OCI-LY7 (cell line): ENCODE measurements around the gene PKHD1. TPM values are rescaled to one million over a fixed set of nuclear protein-coding genes. Genes with fewer than 3 reads are reported as not detected.

Experiments
- BruUV-seq: library from RNA; stranded (reverse); fragments of 400-500 nt; replicated peaks from 2 replicates; lab custom pipeline; 2021; lab: Mats Ljungman, UMichigan
- CTCF ChIA-PET: fragments of 300-600 bp; sonication (Branson Sonifier 250); formaldehyde crosslinking; loops from one replicate; lab custom pipeline; 2022; ENCODE audit warnings: antibody characterized with exemption; ENCODE audit not compliant: unreplicated experiment; lab: Charles Lee
- POLR2A ChIA-PET: fragments of 300-600 bp; sonication (Branson Sonifier 250); formaldehyde crosslinking; loops from one replicate; lab custom pipeline; 2022; ENCODE audit warnings: antibody characterized with exemption; lab: Charles Lee
- DNase-seq: peaks from one replicate; pipeline ENCODE4 v3.0.0-alpha.2; 2015; ENCODE audit warnings: low spot score
- H2AFZ ChIP-seq: fragments of 200-600 bp; sonication (generic), shearing (Covaris generic); 2 replicates; pipeline ENCODE4 v1.6.1; 2014; ENCODE audit warnings: mild to moderate bottlenecking, antibody characterized with exemption, low read length, moderate library complexity
- H3K27ac ChIP-seq: fragments of 200-600 bp; sonication (generic); 2 replicates; pipeline ENCODE4 v1.5.1; 2014; ENCODE audit warnings: mixed run types, low read depth, mild to moderate bottlenecking, moderate library complexity, low read length, inconsistent platforms; ENCODE audit not compliant: poor library complexity, severe bottlenecking
- H3K36me3 ChIP-seq: fragments of 200-600 bp; sonication (generic); 2 replicates; pipeline ENCODE4 v1.6.1; 2014; ENCODE audit warnings: mild to moderate bottlenecking, antibody characterized with exemption, low read length, moderate library complexity, mixed read lengths; ENCODE audit not compliant: insufficient read depth
- H3K4me1 ChIP-seq: fragments of 200-600 bp; sonication (generic); 2 replicates; pipeline ENCODE4 v1.5.1; 2014; ENCODE audit warnings: mild to moderate bottlenecking, low read length; ENCODE audit not compliant: insufficient read depth, poor library complexity, severe bottlenecking
- H3K4me2 ChIP-seq: fragments of 200-600 bp; sonication (generic); 2 replicates; pipeline ENCODE4 v1.6.1; 2014; ENCODE audit warnings: mild to moderate bottlenecking, low read length
- H3K4me3 ChIP-seq: fragments of 200-600 bp; sonication (generic); 2 replicates; pipeline ENCODE4 v1.5.1; 2014; ENCODE audit warnings: mild to moderate bottlenecking, low read depth, low read length; ENCODE audit not compliant: poor library complexity, severe bottlenecking
- H3K79me2 ChIP-seq: fragments of 200-600 bp; sonication (generic); 2 replicates; pipeline ENCODE4 v1.6.1; 2016; ENCODE audit warnings: low read depth, mild to moderate bottlenecking, low read length, moderate library complexity, mixed read lengths; ENCODE audit not compliant: insufficient read depth
- H3K9me2 ChIP-seq: fragments of 200-600 bp; sonication (generic); 2 replicates; pipeline ENCODE4 v1.6.1; 2016; ENCODE audit warnings: mild to moderate bottlenecking, low read length, mixed read lengths; ENCODE audit not compliant: insufficient read depth
- H3K9me3 ChIP-seq: fragments of 200-600 bp; sonication (generic); 2 replicates; pipeline ENCODE4 v1.6.1; 2014; ENCODE audit warnings: mild to moderate bottlenecking, mixed run types, low read length, mixed read lengths
- H4K20me1 ChIP-seq: fragments of 200-600 bp; sonication (generic); 2 replicates; pipeline ENCODE4 v1.6.1; 2014; ENCODE audit warnings: mild to moderate bottlenecking, antibody characterized with exemption, low read length, moderate library complexity, mixed read lengths; ENCODE audit not compliant: insufficient read depth
- EZH2phosphoT487 ChIP-seq: fragments of 200-600 bp; sonication (generic); IDR thresholded peaks from 2 replicates; pipeline ENCODE4 v1.6.1; 2018; ENCODE audit warnings: low read depth, borderline replicate concordance, mild to moderate bottlenecking, mixed run types, antibody characterized with exemption, low read length, moderate library complexity, mixed read lengths
- intact Hi-C: fragments of 100-400 bp; cut with micrococcal nuclease; formaldehyde crosslinking; loops from one replicate; pipeline ENCODE4 v1.10.0; 2022; ENCODE audit not compliant: unreplicated experiment
- total RNA-seq, 2 experiments: library from RNA; depleted of rRNA in 1 of 2; stranded (reverse); fragments of >200 nt in 1 of 2; shearing (Covaris generic) in 1 of 2; gene quantifications; 2 replicates each; pipeline ENCODE4 v1.2.3, GENCODE V29; 2014 to 2022
- TF ChIP-seq, protein P1 (sequence below): fragments of 200-600 bp; sonication (generic); conservative IDR thresholded peaks from 2 replicates; pipeline ENCODE4 v1.5.1; 2014; ENCODE audit warnings: mild to moderate bottlenecking, antibody characterized with exemption, low read length, moderate library complexity, mixed read lengths

PKHD1 gene
- total RNA-seq, 2 experiments from 2014 or later, result not detected

DNA sequence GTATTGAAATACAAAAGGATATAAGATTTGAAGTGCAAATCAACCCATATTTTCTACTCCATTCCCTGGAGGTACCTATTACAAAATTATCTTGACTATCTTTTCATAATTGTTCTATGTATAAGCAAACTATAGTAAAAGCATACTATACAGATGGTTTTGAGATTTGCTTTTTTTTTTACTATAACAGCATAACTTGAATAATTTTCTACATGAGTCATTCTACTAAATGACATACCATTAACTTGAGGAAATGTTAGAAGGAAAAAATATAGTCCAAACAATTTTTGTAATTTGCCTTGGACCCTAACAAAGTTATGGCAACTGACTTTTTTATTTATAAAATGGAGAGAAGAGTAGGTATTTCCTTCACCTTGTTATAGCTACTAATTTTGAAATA, 472.7 kb downstream of the PKHD1 start:
- H3K4me1 ChIP-seq, result no peaks in the 10 kb centered on the region
- intact Hi-C loops, result no loop called here
- no peaks in the 10 kb centered on the region for H3K9me3 ChIP-seq
- H3K27ac ChIP-seq, result no peak overlapping the region
- TF ChIP-seq, protein P1, sequence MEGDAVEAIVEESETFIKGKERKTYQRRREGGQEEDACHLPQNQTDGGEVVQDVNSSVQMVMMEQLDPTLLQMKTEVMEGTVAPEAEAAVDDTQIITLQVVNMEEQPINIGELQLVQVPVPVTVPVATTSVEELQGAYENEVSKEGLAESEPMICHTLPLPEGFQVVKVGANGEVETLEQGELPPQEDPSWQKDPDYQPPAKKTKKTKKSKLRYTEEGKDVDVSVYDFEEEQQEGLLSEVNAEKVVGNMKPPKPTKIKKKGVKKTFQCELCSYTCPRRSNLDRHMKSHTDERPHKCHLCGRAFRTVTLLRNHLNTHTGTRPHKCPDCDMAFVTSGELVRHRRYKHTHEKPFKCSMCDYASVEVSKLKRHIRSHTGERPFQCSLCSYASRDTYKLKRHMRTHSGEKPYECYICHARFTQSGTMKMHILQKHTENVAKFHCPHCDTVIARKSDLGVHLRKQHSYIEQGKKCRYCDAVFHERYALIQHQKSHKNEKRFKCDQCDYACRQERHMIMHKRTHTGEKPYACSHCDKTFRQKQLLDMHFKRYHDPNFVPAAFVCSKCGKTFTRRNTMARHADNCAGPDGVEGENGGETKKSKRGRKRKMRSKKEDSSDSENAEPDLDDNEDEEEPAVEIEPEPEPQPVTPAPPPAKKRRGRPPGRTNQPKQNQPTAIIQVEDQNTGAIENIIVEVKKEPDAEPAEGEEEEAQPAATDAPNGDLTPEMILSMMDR, result no peak
- no peak for TF ChIP-seq EZH2phosphoT487
- POLR2A ChIA-PET, result no interaction called here
- no peaks in the 10 kb centered on the region for H4K20me1 ChIP-seq
- no peaks in the 10 kb centered on the region for H3K36me3 ChIP-seq
- no TSS peak for BruUV-seq
- CTCF ChIA-PET, result no interaction called here
- H3K4me3 ChIP-seq, result no peak overlapping the region
- DNase-seq, result no peak
- no peaks in the 10 kb centered on the region for H3K79me2 ChIP-seq
- H3K4me2 ChIP-seq, result no peak overlapping the region
- no peak overlapping the region for H2AFZ ChIP-seq
- no peaks in the 10 kb centered on the region for H3K9me2 ChIP-seq

DNA sequence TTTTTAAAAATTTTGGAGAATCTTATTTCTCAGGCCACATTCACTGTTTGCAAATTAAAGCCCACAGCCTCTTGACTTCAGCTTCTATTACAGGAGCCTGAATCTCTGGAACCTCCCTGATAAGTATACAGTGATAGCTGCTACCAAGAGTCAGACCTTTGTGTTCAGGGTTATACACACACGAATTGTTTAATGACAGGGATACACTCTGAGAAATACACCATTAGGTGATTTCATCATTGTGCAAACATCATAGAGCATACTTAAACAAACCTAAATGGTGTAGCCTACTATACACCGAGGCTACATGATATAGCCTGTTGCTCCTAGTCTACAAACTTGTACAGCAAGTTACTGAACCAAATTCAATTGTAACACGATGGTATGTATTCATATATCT, 473.9 kb downstream of the PKHD1 start:
- Histone ChIP-seq H4K20me1 (no peaks in the 10 kb centered on the region), H3K79me2 (no peaks in the 10 kb centered on the region), H3K4me3 (no peak overlapping the region), H3K9me3 (no peaks in the 10 kb centered on the region), H3K4me2 (no peak overlapping the region), H2AFZ (no peak overlapping the region), H3K27ac (no peak overlapping the region), H3K4me1 (no peaks in the 10 kb centered on the region), H3K36me3 (no peaks in the 10 kb centered on the region), H3K9me2 (no peaks in the 10 kb centered on the region)
- BruUV-seq, result no TSS peak
- intact Hi-C loops, result no loop called here
- ChIA-PET CTCF (no interaction called here), POLR2A (no interaction called here)
- DNase-seq, result no peak
- TF ChIP-seq EZH2phosphoT487, result no peak
- TF ChIP-seq, protein P1, result no peak

DNA sequence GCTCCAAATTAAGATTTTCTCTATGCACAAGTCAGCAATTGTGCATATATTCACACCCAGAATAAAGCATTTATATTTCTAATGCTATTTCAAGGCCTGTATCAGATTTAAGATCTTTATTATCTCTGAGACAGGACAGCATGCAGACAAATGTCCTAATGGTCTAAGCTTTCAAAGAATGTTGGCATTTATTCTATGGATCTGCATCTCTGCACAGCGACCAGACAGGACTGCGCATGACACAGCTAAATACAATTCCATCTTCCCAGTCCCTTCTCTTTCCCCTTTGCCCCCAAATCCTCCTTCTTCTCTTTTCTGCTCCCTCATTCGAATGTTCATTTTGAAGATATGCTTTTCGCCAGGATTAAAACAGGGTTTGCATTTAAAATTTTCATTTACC, 478.5 kb downstream of the PKHD1 start:
- Histone ChIP-seq H4K20me1 (no peaks in the 10 kb centered on the region), H2AFZ (no peak overlapping the region), H3K4me3 (no peak overlapping the region), H3K9me2 (no peaks in the 10 kb centered on the region), H3K4me1 (no peaks in the 10 kb centered on the region), H3K9me3 (no peaks in the 10 kb centered on the region), H3K79me2 (no peaks in the 10 kb centered on the region), H3K27ac (no peak overlapping the region), H3K4me2 (no peak overlapping the region), H3K36me3 (no peaks in the 10 kb centered on the region)
- TF ChIP-seq EZH2phosphoT487, result no peak
- TF ChIP-seq, protein P1, result no peak
- no peak for DNase-seq
- ChIA-PET CTCF (no interaction called here), POLR2A (interaction anchor here (1.2 kb wide), 1 partner anchor 10 kb away, joined by 4 read pairs; no protein-coding TSS in a partner anchor)
- no TSS peak for BruUV-seq
- intact Hi-C loops, result no loop called here
